Measurements from ENCODE around the gene NDUFA9.

NDUFA9 gene

DNA sequence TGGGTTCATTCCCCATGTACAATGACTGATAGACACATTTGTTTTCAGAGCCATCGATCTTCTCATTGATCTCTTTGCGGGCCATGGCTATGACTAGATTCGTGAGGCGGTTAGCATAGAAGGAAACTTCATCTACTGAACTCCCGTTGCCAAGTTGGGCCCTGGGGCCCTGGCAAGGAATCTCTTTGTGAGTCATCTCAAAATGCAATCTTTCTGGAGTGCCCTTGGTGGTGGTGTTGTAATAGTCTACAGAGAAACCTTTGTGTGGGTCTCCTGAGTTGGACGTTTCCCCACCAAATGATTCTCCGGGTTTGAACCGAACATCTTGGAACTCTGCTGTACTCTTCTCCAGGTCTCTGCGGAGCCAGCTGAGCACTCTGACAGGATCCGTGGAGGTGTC, 20.5 kb upstream of the NDUFA9 start:
- Histone ChIP-seq H3K4me3 (replicated peaks; ENCODE audit: insufficient read depth, low read length) (no peak overlapping the region), H3K27me3 (ENCODE audit: insufficient read depth, poor library complexity, severe bottlenecking) (peaks cover 13% of the 10 kb centered on the region), H3K27ac (replicated peaks) (no peak overlapping the region)
- TF ChIP-seq GABPA (IDR thresholded peaks at IDR 0.05; ENCODE audit: low read depth) (no peak), SPI1 (IDR thresholded peaks at IDR 0.05; ENCODE audit: borderline replicate concordance, low read depth) (no peak), POLR2AphosphoS5 (IDR thresholded peaks at IDR 0.05; ENCODE audit: low read depth) (no peak)
- TF ChIP-seq, protein P1, sequence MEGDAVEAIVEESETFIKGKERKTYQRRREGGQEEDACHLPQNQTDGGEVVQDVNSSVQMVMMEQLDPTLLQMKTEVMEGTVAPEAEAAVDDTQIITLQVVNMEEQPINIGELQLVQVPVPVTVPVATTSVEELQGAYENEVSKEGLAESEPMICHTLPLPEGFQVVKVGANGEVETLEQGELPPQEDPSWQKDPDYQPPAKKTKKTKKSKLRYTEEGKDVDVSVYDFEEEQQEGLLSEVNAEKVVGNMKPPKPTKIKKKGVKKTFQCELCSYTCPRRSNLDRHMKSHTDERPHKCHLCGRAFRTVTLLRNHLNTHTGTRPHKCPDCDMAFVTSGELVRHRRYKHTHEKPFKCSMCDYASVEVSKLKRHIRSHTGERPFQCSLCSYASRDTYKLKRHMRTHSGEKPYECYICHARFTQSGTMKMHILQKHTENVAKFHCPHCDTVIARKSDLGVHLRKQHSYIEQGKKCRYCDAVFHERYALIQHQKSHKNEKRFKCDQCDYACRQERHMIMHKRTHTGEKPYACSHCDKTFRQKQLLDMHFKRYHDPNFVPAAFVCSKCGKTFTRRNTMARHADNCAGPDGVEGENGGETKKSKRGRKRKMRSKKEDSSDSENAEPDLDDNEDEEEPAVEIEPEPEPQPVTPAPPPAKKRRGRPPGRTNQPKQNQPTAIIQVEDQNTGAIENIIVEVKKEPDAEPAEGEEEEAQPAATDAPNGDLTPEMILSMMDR (IDR thresholded peaks at IDR 0.05; ENCODE audit: insufficient read depth, low read length): no peak
- TF ChIP-seq, protein P2, sequence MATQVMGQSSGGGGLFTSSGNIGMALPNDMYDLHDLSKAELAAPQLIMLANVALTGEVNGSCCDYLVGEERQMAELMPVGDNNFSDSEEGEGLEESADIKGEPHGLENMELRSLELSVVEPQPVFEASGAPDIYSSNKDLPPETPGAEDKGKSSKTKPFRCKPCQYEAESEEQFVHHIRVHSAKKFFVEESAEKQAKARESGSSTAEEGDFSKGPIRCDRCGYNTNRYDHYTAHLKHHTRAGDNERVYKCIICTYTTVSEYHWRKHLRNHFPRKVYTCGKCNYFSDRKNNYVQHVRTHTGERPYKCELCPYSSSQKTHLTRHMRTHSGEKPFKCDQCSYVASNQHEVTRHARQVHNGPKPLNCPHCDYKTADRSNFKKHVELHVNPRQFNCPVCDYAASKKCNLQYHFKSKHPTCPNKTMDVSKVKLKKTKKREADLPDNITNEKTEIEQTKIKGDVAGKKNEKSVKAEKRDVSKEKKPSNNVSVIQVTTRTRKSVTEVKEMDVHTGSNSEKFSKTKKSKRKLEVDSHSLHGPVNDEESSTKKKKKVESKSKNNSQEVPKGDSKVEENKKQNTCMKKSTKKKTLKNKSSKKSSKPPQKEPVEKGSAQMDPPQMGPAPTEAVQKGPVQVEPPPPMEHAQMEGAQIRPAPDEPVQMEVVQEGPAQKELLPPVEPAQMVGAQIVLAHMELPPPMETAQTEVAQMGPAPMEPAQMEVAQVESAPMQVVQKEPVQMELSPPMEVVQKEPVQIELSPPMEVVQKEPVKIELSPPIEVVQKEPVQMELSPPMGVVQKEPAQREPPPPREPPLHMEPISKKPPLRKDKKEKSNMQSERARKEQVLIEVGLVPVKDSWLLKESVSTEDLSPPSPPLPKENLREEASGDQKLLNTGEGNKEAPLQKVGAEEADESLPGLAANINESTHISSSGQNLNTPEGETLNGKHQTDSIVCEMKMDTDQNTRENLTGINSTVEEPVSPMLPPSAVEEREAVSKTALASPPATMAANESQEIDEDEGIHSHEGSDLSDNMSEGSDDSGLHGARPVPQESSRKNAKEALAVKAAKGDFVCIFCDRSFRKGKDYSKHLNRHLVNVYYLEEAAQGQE (IDR thresholded peaks at IDR 0.05; ENCODE audit: insufficient replicate concordance, low read depth): no peak
- no peak for DNase-seq (ENCODE audit: low read depth in 1 of 2, low spot score in 1 of 2)

DNA sequence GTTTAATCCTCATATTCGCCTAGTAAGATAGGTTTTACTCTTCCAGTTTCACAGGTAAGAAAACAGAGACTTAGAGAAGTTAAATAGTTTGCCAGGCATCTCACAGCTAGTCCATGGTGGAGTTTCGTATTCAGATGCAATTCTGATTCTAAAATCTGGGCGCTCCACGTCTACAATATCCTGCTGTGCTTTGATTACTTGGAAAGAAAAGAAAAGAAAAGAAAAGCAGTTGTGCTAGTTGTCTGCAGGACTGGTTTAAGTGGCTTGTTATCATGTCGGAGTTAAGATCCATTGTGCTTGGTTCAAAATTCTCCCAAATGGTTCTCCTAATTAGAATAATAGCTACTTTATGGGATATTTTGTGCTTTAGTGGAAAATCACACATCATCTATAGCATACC, 18.7 kb upstream of the NDUFA9 start:
- DNase-seq (ENCODE audit: low read depth in 1 of 2, low spot score in 1 of 2): no peak
- Histone ChIP-seq H3K4me3 (replicated peaks; ENCODE audit: insufficient read depth, low read length) (no peak overlapping the region), H3K27ac (replicated peaks) (no peak overlapping the region), H3K27me3 (ENCODE audit: insufficient read depth, poor library complexity, severe bottlenecking) (peaks cover 13% of the 10 kb centered on the region)
- TF ChIP-seq, protein P2 (IDR thresholded peaks at IDR 0.05; ENCODE audit: insufficient replicate concordance, low read depth): no peak
- TF ChIP-seq SPI1 (IDR thresholded peaks at IDR 0.05; ENCODE audit: borderline replicate concordance, low read depth): no peak
- TF ChIP-seq, protein P1 (IDR thresholded peaks at IDR 0.05; ENCODE audit: insufficient read depth, low read length): no peak
- no peak for TF ChIP-seq POLR2AphosphoS5 (IDR thresholded peaks at IDR 0.05; ENCODE audit: low read depth)
- no peak for TF ChIP-seq GABPA (IDR thresholded peaks at IDR 0.05; ENCODE audit: low read depth)

DNA sequence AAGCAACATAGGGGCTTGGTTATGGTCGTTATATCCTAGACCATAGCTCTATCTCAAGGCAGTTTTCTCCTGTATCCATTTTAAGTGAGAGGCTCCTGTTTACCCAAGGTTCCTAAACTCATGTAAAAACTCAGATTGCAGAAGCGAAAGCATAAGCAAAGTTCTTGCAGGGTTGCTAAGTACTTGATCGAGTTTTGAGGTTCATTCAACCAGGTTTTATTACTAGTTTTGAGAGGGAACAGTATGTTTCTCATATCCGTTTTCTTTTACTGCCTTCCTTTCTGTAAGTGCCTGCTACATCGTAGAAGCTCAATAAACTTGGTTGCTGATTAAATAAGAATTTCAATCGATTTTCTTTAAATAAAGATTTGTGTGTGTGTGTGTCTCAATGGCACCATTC, 5.2 kb upstream of the NDUFA9 start:
- Histone ChIP-seq H3K4me3 (replicated peaks; ENCODE audit: insufficient read depth, low read length) (no peak overlapping the region), H3K27ac (replicated peaks) (no peak overlapping the region), H3K27me3 (ENCODE audit: insufficient read depth, poor library complexity, severe bottlenecking) (no peaks in the 10 kb centered on the region)
- DNase-seq (ENCODE audit: low read depth in 1 of 2, low spot score in 1 of 2): no peak
- TF ChIP-seq SPI1 (IDR thresholded peaks at IDR 0.05; ENCODE audit: borderline replicate concordance, low read depth) (no peak), GABPA (IDR thresholded peaks at IDR 0.05; ENCODE audit: low read depth) (no peak)
- TF ChIP-seq, protein P1 (IDR thresholded peaks at IDR 0.05; ENCODE audit: insufficient read depth, low read length): no peak
- TF ChIP-seq, protein P2 (IDR thresholded peaks at IDR 0.05; ENCODE audit: insufficient replicate concordance, low read depth): no peak
